NCI-H187 treated with DMSO at 0.1 percent for 48 hours (cell line): ENCODE measurements around the gene NCOR1.
"Not testable (repeated sequence)": the region's sequence is repeated elsewhere in the genome, so short reads cannot be mapped to it uniquely, and the experiment has no call there.

Source experiments
- DNase-seq: peaks from one replicate; lab custom pipeline; 2025; lab: John Stamatoyannopoulos, UW

Gene NCOR1

GRCh38 chr17:16086957-16087356 is 128.4 kb downstream of the NCOR1 start:
- DNase-seq = no peak

- DNase-seq = no peak
Measured at GRCh38 chr17:16085066-16085699, 130.2 kb downstream of the NCOR1 start.

GRCh38 chr17:16083223-16083622 is 132.1 kb downstream of the NCOR1 start:
- DNase-seq = no peak

GRCh38 chr17:16081507-16082087 is 133.7 kb downstream of the NCOR1 start:
- no peak for DNase-seq

- no peak for DNase-seq
Measured at GRCh38 chr17:16080366-16080765, 135.0 kb downstream of the NCOR1 start.

GRCh38 chr17:16075949-16076348 is 139.4 kb downstream of the NCOR1 start:
- no peak for DNase-seq

- no peak for DNase-seq
Measured at GRCh38 chr17:16074423-16074822, 140.9 kb downstream of the NCOR1 start.

GRCh38 chr17:16073845-16074244 is 141.5 kb downstream of the NCOR1 start:
- no peak for DNase-seq

GRCh38 chr17:16072031-16072430 is 143.3 kb downstream of the NCOR1 start:
- no peak for DNase-seq

GRCh38 chr17:16068323-16068722 is 147.0 kb downstream of the NCOR1 start:
- no peak for DNase-seq

- no peak for DNase-seq
Measured at GRCh38 chr17:16066125-16066524, 149.2 kb downstream of the NCOR1 start.

- no peak for DNase-seq
Measured at GRCh38 chr17:16061631-16062030, 153.7 kb downstream of the NCOR1 start.

- DNase-seq = not testable (repeated sequence)
Measured at GRCh38 chr17:16055139-16055538, 160.2 kb downstream of the NCOR1 start.

GRCh38 chr17:16052486-16052885 is 162.8 kb downstream of the NCOR1 start:
- no peak for DNase-seq

GRCh38 chr17:16050844-16051243 is 164.5 kb downstream of the NCOR1 start:
- no peak for DNase-seq

- no peak for DNase-seq
Measured at GRCh38 chr17:16048811-16049449, 166.4 kb downstream of the NCOR1 start.

- DNase-seq = no peak
Measured at GRCh38 chr17:16046966-16047365, 168.4 kb downstream of the NCOR1 start.

- DNase-seq = no peak
Measured at GRCh38 chr17:16044487-16044886, 170.8 kb downstream of the NCOR1 start.

GRCh38 chr17:16040710-16041251 is 174.6 kb downstream of the NCOR1 start:
- no peak for DNase-seq

- no peak for DNase-seq
Measured at GRCh38 chr17:16037636-16038035, 177.7 kb downstream of the NCOR1 start.

- no peak for DNase-seq
Measured at GRCh38 chr17:16036261-16036660, 179.1 kb downstream of the NCOR1 start.

- no peak for DNase-seq
Measured at GRCh38 chr17:16033729-16034349, 181.5 kb downstream of the NCOR1 start.
